Limb (tissue), 2 donors: ENCODE measurements around the gene NRXN3.

ENCODE experiments used
- DNase-seq, 2 donors: peaks; one replicate each; pipeline ENCODE4 v3.0.0-alpha.2; 2016; ENCODE audit errors: extremely low spot score in 2 of 2

Gene NRXN3

DNA sequence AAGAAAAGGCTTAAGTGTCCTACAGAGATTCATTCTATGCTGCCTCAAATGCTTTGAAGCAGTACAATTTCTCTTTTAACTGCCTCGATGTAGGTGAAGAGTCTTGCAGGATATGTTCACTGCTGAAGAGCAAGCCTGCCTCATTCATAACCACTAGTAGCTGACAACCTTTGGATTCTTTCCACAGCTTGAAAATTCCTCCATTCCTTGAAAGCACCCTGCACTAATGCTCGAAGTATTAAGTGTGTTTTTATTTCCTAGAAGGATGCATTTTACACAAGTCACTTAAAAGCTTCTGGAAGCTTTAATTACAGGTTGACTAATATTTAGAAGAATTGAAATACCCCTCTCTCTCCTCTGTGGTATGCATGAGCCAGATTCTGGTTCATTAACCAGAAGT lies 1611.7 kb downstream of the NRXN3 start:
- DNase-seq: no peak

DNA sequence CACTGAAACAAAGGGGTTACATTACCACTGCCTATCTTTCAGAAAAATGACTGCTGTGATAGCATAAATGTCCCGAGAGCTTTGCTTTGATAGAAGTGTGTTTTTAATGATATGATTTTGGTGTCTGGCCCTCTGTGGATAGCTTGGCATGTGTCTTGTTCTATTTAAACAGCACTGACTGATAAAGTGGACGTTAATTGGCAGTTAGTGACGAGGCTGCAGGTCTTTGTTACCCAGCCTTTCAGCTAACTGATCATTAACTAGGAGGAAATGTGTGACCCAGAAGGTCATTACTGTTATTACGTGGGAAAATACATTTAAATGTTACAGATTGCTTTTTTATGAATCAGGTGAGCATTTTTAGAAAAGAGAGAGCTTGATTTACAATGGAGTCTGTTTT lies 1612.9 kb downstream of the NRXN3 start:
- DNase-seq: no peak

DNA sequence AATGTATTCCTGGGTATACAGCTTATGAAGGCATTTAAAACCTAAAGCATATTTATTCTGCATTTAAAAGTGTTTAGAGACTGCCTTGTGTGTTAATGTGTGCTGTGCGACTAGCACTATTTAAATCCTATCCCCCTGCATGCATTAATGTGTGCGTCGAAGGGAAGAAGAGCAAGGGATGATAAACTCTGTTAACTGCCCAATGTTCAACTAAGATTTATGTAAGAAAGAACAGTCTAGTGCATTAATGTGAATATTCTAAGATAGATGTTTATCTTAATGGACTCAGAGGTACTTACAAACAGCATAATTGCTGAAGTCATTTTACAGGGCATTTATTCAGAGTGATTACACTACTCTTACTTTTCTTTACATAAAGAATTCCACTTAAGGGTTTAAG lies 1616.3 kb downstream of the NRXN3 start:
- no peak for DNase-seq

- DNase-seq: no peak
Observed at GRCh38 chr14:79788346-79788745, 1618.2 kb downstream of the NRXN3 start.

DNA sequence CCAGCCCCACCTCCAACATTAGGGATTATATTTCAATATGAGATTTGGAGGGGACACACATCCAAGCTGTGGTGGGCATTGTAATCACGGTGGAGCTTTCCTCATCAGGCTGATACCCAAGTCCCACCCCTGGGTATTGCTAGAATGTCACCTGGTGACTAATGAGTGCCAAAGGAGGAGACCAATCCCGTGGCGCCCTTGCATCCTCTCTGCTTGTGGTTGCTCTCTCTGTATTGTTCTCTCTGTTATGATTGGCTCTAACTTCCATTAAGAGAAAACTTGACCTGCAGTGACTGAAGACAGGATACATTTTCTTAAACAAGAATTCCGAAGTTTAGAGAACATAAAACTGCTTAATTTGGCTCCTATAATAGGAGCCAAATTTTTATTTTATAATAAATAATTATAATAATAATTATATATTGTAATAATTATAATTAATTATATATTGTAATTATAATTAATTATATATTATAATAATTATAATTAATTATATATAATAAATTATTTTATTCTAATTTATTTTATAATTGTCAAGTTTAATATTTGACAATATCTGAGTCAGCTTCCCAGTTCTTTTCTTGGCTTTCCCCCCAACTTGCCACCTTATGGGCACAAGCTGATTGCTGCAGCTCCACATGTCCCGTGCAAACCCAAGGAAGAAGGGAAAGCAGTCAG lies 1621.0 kb downstream of the NRXN3 start:
- DNase-seq: no peak

DNA sequence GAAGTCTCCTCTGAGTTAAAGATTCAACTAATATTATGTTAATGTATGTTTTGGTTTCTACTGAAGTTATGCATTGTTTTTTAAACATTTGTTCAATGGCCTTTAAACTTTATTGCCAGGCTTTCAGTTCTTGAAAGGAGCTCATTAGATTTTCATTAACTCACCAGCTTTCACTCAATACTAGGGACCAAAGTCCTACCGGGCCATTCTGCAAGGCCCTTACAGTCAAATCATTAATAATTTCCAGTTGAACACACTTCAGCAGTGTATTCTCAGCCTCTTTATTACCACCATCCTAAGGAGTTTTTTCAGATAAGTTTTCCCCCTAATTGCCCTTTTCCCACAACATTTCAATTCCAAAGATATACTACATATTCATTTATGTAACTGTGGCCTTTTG lies 1631.9 kb downstream of the NRXN3 start:
- DNase-seq: no peak

- DNase-seq: no peak
Observed at GRCh38 chr14:79805636-79806035, 1635.5 kb downstream of the NRXN3 start.

DNA sequence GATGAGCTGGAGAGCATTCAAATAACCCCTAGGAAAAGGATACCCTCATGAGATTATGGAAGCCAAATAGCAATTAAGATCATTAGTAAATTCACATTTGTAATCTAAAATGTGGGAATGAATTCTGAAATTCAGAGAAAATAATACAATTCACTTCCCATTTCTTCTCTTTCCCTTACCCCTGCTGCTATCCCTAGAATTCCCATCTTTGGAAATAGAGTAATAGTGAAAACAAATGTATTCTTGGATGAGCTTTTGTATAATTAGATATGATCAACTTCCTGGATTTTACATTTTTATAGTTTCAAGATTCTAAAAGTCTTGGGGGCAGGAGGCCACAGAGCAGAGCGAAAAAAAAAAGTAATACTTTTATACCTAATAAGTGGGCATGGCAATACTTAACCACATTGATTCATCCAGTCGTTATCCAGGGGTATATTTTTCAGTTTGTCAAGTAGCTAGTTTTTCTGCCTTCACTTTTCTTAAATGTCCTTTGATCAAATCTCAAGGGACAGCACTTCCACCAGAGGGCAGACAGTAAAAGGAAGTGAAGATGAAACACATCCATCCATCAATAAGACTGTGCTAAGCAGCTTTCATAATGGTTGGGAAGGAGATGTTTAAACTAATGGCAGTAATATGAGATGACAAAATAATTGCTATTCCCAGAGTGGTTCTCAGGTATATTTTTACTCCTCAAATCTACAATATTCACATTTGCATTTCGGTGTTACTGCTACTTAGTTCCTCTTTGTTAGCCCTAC lies 1639.9 kb downstream of the NRXN3 start:
- DNase-seq: no peak

DNA sequence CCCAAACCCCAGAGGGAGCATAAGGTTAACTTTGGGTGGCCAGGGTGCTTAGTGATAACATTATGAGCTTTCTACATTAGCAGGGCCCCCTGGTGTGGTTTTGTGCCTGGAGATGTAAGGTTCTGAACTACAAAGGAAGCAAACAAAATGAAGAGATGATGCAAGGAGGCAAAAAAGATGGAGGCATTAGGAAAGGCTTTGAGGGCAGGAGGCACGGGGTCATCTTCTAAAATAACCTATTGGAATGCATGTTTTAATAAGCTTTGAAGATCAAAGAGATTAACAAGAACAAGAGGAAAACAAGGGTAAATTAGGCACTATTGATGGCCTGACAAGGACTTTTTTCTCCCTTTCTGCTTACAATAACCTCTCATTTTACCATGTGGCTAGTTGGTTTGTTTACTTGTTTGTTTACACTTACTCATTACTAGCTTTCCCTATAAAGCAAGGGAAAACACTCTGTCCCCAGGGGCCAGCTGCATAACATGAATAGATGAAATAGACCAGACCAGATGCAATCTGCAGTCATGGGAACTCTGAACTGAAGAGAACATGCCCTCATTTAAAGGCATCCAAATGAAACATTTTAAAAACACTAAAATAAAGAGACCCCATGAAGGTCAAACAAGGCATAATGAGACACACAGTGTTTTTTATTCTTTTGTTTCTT lies 1650.8 kb downstream of the NRXN3 start:
- DNase-seq: no peak

- no peak for DNase-seq
Observed at GRCh38 chr14:79822034-79822433, 1651.9 kb downstream of the NRXN3 start.

DNA sequence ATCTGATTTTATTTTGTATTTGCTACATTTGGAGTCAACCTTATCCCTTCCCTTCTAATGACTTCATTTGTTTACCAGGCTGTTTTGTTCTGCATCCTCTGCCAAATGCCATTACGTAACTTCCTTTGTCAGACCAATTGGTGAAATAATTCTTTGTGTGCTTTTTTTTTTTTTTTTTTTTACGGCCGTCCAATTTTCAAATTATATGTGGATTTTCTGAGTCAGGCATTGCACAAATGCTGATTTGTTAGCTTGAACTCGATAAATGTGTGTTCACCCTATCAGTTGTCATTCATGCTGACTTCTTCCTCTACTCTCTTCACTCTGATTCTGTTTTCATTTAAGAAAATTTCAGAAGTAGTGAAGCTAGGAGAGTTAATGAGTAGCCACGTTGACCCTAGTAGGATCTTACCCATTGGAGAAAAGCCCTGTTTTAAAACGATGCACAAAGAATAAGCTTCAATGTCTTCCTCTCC lies 1654.9 kb downstream of the NRXN3 start:
- no peak for DNase-seq

DNA sequence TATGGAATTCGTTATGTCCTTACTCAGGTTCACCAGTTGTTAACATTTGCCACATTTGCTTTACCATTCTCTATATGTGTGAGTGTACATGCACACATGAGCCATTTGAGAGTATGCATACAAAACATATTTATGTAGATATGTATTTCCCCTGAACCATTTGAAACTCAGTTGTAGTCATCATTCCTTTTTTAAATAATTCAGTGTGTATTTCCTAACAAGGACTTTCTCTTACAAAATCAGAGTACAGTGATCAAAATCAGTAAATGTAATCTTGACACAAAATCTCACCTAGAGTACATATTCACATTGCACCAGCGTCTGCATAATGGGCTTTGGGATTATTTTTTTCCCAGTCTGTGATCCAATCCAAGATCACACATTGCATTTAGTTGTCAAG lies 1656.2 kb downstream of the NRXN3 start:
- DNase-seq: no peak

DNA sequence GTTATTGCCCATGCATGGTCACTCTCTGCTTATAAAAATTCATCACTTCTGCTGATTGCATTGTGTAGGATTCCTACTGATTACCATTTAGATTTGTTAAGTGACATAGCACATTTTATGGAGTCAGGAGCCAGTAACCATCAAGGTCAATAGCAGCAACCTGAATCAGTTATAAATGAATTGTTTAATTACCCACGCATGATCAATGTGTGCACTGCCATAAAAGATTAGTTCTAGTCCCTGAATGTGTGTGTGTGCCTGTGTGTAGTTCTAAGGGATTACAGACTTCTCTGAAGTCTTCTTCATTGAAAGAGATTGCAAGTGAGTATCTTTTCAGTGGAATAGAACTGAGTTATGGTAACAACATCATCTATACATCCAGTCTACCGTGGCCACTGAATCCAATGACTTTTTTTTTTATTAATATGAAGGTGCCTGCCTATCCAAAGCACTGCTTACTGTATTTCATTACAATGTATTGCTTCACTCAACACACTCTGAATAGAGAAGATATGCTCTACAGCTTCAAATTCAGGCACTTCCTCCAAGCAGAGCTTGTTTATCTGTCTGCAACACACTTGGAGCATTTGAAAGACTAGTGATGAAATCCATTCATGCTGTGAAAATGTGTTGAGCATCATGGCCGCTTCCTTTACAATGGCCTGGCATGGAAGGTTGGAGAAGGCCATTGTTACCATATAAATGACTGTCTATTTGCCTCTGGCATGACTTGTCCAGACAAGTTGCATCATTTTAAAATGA lies 1659.4 kb downstream of the NRXN3 start:
- DNase-seq: no peak

- DNase-seq: peak in 1 of 2 donors; percentile 49
Observed at GRCh38 chr14:79831195-79831892, 1661.2 kb downstream of the NRXN3 start.

DNA sequence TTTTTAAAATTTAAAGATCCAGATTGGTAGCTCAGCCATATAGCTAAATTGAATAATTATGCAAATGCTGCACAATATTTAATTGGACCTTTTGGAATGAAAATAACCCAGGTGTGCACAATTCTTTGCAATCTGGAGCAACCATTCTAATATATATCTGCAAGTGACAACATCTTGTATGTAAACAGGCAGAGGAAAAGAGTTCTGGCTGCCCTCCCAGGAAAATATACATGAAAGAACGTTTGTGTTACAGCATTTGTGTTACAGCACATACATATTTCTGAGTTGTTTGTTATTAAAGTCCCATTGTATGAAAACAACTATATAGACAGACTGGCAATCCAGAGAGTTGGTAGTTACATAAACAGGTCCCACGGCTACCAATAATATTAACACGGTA lies 1663.6 kb downstream of the NRXN3 start:
- DNase-seq: no peak

DNA sequence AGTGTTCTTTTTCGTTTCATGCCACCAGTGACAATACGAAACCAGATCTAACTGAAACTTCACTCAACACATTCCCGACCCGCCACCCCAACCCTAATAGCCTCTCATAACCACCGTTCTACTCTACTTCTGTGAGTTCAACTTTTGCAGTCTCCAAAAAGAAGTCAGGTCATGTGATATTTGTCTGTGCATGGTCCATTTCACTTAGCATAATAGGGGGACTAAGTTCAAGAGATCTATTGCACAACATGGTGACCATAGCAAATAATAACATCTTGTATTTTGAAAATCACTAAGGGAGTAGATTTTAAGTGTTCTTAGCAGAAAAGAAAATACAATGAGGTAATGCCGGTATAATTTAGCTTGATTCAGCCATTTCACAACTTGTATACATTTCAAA lies 1664.7 kb downstream of the NRXN3 start:
- no peak for DNase-seq

DNA sequence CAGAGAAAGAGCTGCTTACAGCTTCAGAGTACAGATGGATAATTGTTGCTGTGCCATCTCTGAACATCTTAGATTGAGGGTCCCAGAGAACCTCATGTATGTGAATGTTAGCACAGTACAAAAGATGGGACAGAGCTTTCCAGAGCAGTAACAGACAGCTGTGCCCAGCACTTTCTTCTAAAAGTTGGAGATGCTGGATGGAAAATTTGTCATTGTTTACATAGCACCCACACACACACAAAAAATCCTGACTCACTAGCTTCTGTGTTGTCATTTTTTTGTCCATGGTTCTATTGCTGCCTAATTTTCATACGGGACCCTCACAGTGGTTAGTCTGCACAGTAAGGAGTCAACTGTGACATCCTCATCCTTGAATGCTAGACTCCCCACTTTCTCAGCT lies 1666.4 kb downstream of the NRXN3 start:
- DNase-seq: no peak

- no peak for DNase-seq
Observed at GRCh38 chr14:79837699-79838098, 1667.5 kb downstream of the NRXN3 start.

DNA sequence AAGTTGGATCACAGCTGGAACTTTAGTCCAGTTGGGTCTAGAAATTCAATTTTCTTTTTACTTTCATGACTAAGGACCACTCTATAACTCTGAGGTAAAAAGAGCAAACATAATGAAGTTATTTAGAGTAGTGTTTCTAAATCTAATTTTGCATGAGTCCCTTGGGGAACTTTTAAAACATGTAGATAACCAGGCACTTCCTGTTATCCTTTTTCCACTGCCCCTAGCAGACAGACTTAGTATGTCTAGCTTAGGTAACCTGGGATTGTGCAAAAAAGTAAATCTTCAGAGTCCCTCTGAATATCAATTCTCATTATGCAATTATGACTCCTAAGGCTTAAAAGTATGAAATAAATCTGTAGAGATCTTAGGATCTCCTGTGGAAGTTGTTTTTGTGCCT lies 1669.9 kb downstream of the NRXN3 start:
- no peak for DNase-seq

- DNase-seq: no peak
Observed at GRCh38 chr14:79840831-79841230, 1670.7 kb downstream of the NRXN3 start.

- no peak for DNase-seq
Observed at GRCh38 chr14:79841433-79841832, 1671.3 kb downstream of the NRXN3 start.
